GM18861 (cell line): Measurements from ENCODE around the gene SCO1.
"Not testable (repeated sequence)": the region's sequence is repeated elsewhere in the genome, so short reads cannot be mapped to it uniquely, and the experiment has no call there.

Source experiments
- ATAC-seq: cut with Tn5 transposase; IDR thresholded peaks from one replicate; pipeline ENCODE4 v1.9.1; 2021; ENCODE audit not compliant: unreplicated experiment

Gene SCO1

GRCh38 chr17:10726196-10726595 is 28.9 kb upstream of the SCO1 start:
- ATAC-seq, result no peak

GRCh38 chr17:10725262-10725661 is 27.9 kb upstream of the SCO1 start:
- no peak for ATAC-seq

GRCh38 chr17:10724546-10725195 is 27.3 kb upstream of the SCO1 start:
- no peak for ATAC-seq

DNA sequence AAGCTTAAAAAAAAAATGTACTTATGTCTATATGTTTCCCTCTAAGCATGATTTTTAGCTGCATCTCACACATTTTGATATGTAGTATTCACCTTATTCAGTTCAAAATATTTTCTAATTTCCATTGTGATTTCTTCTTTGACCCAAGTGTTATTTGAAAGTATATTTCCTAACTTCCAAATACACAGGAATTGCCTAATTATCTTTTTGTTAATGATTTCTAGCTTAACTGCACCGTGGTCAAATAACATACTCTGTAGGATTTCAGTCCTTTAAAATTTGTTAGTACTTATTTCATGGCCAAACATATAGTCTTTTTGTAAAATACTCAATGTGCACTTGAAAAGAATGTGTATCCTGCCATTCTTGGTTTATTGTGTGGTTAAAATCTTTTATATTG is 21.2 kb upstream of the SCO1 start:
- no peak for ATAC-seq

- ATAC-seq, result no peak
Observed at GRCh38 chr17:10716218-10716617, 18.9 kb upstream of the SCO1 start.

DNA sequence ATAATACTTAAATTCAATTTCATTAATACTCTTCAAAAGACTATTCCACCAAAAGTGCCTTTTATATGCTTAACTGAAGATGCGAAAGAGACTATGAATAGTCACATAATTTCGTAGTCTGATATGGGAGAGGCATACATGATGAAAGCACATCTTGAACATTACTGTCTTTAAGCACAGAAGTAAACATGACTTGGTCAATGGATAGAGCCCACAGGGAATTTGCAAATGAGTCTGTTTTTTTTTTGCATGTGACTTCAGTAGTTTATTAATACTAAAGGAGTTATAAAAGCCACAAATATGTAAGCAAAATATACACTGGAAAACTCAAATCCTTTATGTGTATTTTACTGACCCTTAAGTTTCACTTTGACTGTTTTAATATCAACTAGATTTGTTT is 16.0 kb upstream of the SCO1 start:
- ATAC-seq, result no peak

DNA sequence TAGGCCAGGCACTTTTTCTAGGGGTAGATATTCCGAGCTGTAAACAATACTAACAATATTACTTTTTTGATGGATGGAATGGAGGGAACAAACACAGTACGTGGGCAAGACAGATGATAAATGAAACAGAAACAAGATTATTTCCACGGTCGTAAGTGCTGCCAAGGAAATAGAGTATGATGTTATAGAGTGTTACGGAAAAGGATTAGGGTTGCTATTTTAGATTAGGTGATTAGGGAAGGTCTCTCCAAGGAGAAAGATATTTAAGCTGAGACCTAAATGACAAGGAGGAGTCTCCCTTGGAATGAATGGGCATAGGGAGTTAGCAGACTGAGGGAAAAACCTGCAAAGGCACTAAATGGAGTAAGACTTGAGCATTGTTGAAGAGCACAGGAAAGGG is 8.4 kb upstream of the SCO1 start:
- no peak for ATAC-seq

GRCh38 chr17:10702574-10702973 is 5.2 kb upstream of the SCO1 start:
- no peak for ATAC-seq

DNA sequence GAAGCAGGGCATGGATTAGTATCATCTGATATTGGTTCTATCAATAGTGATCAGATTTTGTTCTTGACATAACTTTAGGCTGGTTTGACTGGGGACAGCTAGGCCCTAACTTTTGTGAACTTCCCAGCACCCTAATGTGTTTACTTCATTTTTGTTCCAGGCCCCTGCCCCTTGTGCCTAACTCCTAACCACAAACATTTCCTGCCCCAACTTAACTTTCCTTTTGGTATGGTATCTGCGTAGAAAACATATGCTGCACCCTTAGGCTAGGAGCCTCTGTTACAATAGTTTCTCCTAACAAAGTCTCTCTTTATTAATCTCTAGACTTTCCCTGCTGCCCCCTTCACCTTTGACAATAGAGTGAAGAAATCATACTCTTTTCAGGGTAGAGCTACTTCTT is 2.5 kb upstream of the SCO1 start:
- ATAC-seq, result no peak

DNA sequence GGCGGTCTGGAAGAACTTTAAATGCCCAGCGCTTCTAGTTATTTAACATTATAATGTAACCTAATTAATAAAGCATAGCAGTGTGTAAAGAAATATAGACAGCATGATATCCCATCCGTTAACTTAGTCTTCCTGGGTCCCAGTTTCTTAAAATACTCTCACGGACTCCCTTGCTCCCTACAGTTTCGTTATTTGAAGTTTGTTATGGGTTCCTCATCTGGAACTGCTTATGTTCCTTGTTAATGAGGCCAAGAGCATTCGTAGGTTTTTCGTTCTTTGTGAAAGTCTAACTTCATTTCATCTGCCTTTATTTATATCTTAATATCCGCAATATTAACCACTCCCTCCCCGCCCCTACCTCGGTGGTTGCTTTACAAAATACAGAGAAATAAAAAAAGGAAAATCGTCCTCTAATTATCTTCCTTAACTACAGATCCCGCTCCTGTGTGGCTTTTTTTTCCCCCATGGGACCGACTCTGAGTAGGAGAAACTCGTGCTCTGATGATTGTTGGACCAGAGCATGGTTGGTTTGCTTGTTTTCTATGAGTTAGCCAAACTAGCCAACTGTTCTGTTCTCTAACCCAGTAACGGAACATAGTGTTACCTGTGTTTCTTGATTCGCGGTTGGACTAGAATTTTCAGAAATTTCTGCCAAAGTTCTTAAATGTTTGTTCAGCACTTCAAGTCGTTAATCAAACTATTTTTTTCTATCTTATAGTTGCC is 924 bp upstream of the SCO1 start:
- ATAC-seq, result no peak

- ATAC-seq, result not testable (repeated sequence)
Observed at GRCh38 chr17:10695875-10696407, 1.4 kb downstream of the SCO1 start.

- ATAC-seq, result no peak
Observed at GRCh38 chr17:10687499-10687898, 9.8 kb downstream of the SCO1 start.

DNA sequence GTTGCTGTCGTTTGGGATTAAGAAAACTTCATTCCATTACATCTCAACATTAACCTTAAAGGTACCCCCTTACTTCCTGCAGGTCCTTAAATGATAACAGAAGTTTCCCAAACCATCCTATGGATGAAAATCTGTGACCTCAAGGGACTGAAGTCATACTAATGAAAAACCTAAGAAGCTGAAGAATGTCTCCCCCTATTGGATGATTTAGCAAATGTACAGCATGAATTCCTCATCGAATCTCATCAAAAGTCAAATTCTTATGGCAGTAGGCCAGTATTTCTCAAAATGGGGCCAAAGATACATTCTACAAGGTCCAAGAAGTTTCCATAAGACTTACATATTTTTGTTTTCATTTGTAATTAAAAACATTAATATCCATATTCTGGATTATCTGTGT is 13.5 kb downstream of the SCO1 start:
- no peak for ATAC-seq

DNA sequence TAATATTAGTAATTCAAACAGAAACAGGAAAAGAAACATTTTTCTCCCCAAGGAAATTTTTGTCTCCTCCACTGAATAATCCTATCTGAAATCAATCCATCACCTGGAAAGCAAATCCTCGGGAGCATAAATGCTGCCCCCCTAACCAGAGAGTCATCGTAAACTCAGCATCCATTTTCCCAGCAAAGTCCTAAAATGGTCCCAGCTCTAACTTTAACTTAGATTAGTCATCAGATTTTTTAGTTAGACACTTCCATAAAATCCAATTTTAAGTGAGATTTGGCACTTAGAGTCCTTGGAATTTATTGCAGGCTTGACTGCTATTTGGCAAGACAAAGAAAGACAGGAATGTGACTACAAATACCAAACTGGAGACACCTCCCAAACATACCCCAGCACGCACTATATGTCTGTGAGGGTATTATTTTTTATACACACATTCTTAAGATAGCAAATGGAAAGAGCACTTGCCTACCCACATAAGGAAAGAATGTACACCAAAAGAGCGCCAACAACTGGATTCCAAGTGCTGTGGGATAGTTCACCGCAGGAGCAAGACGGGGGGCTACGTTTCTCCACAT is 15.4 kb downstream of the SCO1 start:
- no peak for ATAC-seq

DNA sequence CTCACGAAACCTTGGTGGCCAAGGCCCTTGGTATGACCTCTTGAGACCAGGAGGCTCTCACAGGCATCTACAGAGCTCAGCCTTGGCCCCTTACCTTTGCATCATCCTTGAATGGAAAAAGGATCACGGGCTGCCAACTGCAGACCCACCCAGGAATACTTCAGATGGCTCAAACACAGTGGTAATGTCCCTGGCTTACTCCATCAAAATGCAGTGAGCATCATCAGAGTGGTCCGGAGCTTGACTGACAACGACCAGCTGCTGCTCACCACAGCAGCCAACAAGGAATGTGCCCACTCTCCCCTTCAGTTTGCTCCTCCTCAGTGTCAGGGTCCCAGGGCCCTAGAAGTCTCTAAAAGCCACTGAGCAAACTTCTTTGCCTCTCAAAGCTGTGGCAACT is 22.6 kb downstream of the SCO1 start:
- no peak for ATAC-seq

GRCh38 chr17:10673312-10673711 is 24.0 kb downstream of the SCO1 start:
- no peak for ATAC-seq

- no peak for ATAC-seq
Observed at GRCh38 chr17:10668775-10669174, 28.6 kb downstream of the SCO1 start.

GRCh38 chr17:10666906-10667305 is 30.4 kb downstream of the SCO1 start:
- ATAC-seq, result no peak

DNA sequence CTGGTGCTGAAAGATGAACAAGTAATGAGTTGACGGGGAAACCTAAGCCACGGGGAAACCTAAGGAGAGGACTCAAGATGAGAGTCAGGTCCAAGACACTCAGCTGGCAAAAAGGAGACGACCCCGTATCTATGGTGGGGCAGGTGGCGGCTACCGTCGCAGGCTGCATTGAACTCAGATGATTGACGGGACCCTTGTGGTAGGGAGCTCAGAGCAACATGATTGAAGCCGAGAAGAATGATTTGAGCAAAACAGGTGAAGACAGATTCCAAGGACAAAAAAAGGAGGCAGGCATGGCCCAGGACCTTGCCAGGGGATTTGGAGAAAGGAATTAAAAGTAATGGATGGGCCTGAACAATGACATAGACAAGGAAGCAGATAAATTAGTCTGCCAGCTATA is 32.8 kb downstream of the SCO1 start:
- no peak for ATAC-seq

DNA sequence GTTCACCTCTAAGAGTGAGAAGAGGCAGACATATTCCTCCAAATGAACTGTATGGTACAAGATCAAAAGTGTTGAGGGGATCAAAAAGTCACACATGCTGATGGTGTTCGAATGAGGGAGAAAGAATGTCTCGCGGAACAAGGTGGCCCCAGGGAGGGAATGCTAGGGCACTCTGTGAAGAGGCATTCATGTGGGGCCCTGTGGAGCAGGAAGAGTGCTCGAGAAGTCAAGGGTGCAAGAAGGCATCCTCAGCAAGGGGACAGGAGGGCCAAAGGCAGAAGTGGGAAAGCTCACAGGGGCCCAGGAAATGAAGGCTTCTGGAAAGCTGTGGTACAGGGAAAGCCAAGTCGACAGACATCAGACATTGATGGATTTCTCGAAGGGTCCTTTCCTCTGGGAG is 34.1 kb downstream of the SCO1 start:
- no peak for ATAC-seq

DNA sequence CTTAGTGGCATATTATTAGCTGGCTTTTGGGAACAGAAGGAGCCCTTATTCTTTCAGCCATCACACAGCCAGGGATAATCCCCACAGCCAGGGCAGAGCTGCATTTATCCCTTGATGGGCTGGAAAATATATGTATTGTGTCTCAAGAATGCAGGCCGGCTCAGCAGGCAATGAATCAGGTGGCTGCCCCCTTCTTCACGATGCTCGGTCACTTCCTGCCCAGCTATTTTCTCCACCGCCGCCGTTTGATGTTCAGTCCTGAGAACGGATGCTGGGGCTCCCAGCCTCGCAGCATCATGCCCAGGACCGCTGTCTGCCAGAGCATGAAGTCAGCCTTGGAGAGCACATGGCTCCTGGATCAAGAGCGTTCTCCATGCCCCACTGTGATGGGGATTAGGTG is 35.9 kb downstream of the SCO1 start:
- no peak for ATAC-seq

DNA sequence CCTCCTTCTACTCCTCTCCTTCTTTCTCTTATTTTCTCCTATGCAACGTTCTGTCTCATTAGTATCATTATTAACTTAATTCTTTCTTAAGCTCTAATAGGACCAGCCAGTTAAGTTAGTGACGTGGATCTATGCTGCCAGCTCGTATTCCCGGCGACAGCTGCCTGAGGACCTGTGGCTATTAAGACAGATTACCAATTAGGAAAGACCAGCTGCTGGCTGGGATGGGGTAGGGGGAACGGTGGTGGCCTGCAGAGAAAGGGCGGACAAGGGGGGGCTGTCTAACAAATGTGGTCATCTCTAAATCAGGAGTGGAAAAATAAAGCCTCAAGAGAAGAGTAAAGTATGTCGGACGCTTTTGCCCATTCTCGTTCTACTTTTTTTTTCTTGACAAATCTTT is 39.5 kb downstream of the SCO1 start:
- no peak for ATAC-seq
